Activated B cell treated with CpG ODN at 0.5 μM for 24 hours (primary cell): ENCODE data around the gene OSBPL6. TPM values are rescaled to one million over a fixed set of nuclear protein-coding genes. Genes with fewer than 3 reads are reported as not detected.
"Not testable (repeated sequence)": the region's sequence is repeated elsewhere in the genome, so short reads cannot be mapped to it uniquely, and the experiment has no call there.

ENCODE experiments used
- ATAC-seq: fragments of 200-7000 bp; cut with Tn5 transposase; one replicate; pipeline ENCODE4 v1.10.0; 2021; ENCODE audit warnings: low read depth, mild to moderate bottlenecking, moderate library complexity
- CTCF ChIA-PET: fragments of 350-600 bp; sonication (Branson Sonifier 250); formaldehyde crosslinking; loops from one replicate; lab custom pipeline; 2021; ENCODE audit warnings: antibody characterized with exemption; lab: Charles Lee
- POLR2A ChIA-PET: fragments of 350-600 bp; sonication (Branson Sonifier 250); formaldehyde crosslinking; loops from one replicate; lab custom pipeline; 2021; ENCODE audit warnings: antibody characterized with exemption; lab: Charles Lee
- DNase-seq: peaks from one replicate; pipeline ENCODE4 v3.0.0; 2022
- H3K27ac Mint-ChIP-seq: one replicate; pipeline ENCODE4 v1.8.0; 2020; ENCODE audit warnings: mixed read lengths
- H3K27me3 Mint-ChIP-seq: one replicate; pipeline ENCODE4 v1.8.0; 2021; ENCODE audit warnings: mixed read lengths
- H3K36me3 Mint-ChIP-seq: one replicate; pipeline ENCODE4 v1.8.0; 2021; ENCODE audit warnings: low read depth, mixed read lengths
- H3K4me1 Mint-ChIP-seq: one replicate; pipeline ENCODE4 v1.8.0; 2021; ENCODE audit warnings: mixed read lengths
- H3K4me3 Mint-ChIP-seq: one replicate; pipeline ENCODE4 v1.8.0; 2020; ENCODE audit warnings: mild to moderate bottlenecking, mixed read lengths
- H3K9me3 Mint-ChIP-seq: one replicate; pipeline ENCODE4 v1.8.0; 2020; ENCODE audit warnings: mixed read lengths
- CTCF ChIP-seq: fragments of 200-600 bp; IDR thresholded peaks from one replicate; pipeline ENCODE4 v1.8.0; 2022; ENCODE audit warnings: antibody characterized with exemption, mild to moderate bottlenecking
- intact Hi-C: fragments of 100-400 bp; cut with micrococcal nuclease; formaldehyde crosslinking; loops from one replicate; pipeline ENCODE4 v1.15.1; 2024
- total RNA-seq: library from RNA; stranded (reverse); gene quantifications from 2 replicates; pipeline ENCODE4 v1.2.3, GENCODE V29; 2022

The OSBPL6 gene
- total RNA-seq, 1 donor from 2014 or later: not detected

GRCh38 chr2:178195390-178196166, 1.3 kb downstream of the OSBPL6 start:
- ChIA-PET POLR2A (no interaction called here), CTCF (interaction anchor here (0.7 kb wide), 1 partner anchor 58 kb away, joined by 3 read pairs; no protein-coding TSS in a partner anchor)
- Mint-ChIP-seq H3K9me3 (no peaks in the 10 kb centered on the region), H3K4me1 (peaks cover 12% of the 10 kb centered on the region), H3K27me3 (peaks cover 44% of the 10 kb centered on the region), H3K4me3 (peak overlapping the region; percentile 67), H3K27ac (no peak overlapping the region), H3K36me3 (no peaks in the 10 kb centered on the region)
- intact Hi-C loops: loop anchor here (5.0 kb wide), 1 partner anchor 83 kb away; the partner anchor contains the start of gene RBM45
- ATAC-seq: no peak
- no peak for DNase-seq
- no peak for TF ChIP-seq CTCF

- H3K4me1 Mint-ChIP-seq: peaks cover 12% of the 10 kb centered on the region
- intact Hi-C loops: loop anchor here (5.0 kb wide), 1 partner anchor 85 kb away; the partner anchor contains the start of gene RBM45
- ChIA-PET CTCF (no interaction called here), POLR2A (no interaction called here)
- no peak overlapping the region for H3K27ac Mint-ChIP-seq
- no peaks in the 10 kb centered on the region for H3K36me3 Mint-ChIP-seq
- DNase-seq (no peak), ATAC-seq (no peak)
- no peak for TF ChIP-seq CTCF
- no peaks in the 10 kb centered on the region for H3K9me3 Mint-ChIP-seq
- no peak overlapping the region for H3K4me3 Mint-ChIP-seq
- peaks cover 41% of the 10 kb centered on the region for H3K27me3 Mint-ChIP-seq
Measured at GRCh38 chr2:178197791-178198190, 3.5 kb downstream of the OSBPL6 start.

GRCh38 chr2:178198441-178198840, 4.1 kb downstream of the OSBPL6 start:
- Mint-ChIP-seq H3K27me3 (peaks cover 36% of the 10 kb centered on the region), H3K4me1 (peaks cover 10% of the 10 kb centered on the region)
- H3K9me3 Mint-ChIP-seq, H3K36me3 Mint-ChIP-seq, H3K27ac Mint-ChIP-seq, POLR2A ChIA-PET, CTCF ChIA-PET, H3K4me3 Mint-ChIP-seq, DNase-seq, ATAC-seq: not testable (repeated sequence)
- intact Hi-C loops: loop anchor here (5.0 kb wide), 1 partner anchor 86 kb away; the partner anchor contains the start of gene RBM45

DNA sequence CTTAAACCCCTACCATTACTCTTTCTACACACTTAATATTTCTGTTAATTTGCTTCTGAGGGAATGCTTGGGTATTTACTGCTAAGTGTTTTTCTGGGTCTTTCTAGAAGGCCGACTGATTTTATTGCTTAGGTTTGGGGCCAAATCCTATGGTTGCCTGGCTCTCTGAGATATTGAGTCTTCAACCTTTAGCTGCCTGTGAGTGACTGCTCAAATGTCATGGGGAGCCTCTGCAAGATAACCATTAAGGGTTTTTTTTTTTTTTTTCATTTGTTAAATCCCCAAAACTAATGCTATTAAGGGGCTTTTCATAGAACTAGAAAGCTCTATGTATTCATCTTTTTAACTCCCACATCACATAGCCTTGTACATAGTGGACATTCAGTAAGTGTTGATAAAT, 5.0 kb downstream of the OSBPL6 start:
- TF ChIP-seq CTCF: no peak
- ATAC-seq (no peak), DNase-seq (no peak)
- no peak overlapping the region for H3K4me3 Mint-ChIP-seq
- intact Hi-C loops: loop anchor here (5.0 kb wide), 1 partner anchor 87 kb away; the partner anchor contains the start of gene RBM45
- no peaks in the 10 kb centered on the region for H3K9me3 Mint-ChIP-seq
- no peak overlapping the region for H3K27ac Mint-ChIP-seq
- CTCF ChIA-PET: no interaction called here
- H3K4me1 Mint-ChIP-seq: peaks cover 7% of the 10 kb centered on the region
- POLR2A ChIA-PET: interaction anchor here (0.7 kb wide), 1 partner anchor 85 kb away, joined by 5 read pairs; no protein-coding TSS in a partner anchor
- peaks cover 36% of the 10 kb centered on the region for H3K27me3 Mint-ChIP-seq
- H3K36me3 Mint-ChIP-seq: no peaks in the 10 kb centered on the region

DNA sequence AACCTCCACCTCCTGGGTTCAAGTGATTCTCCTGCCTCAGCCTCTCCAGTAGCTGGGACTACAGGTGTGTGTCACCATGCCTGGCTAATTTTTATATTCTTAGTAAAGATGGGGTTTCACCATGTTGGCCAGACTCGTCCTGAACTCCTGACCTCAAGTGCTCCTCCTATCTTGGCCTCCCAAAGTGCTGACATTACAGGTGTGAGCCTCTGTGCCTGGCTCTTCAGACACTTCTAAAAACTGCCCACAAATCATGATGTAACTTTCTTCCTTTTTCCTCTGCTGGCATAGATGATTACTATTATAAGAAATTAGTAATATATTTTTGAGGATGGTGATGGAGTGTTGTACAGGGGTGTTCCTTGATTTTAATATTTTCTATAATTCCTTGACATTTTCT, 6.0 kb downstream of the OSBPL6 start:
- H3K27me3 Mint-ChIP-seq: peaks cover 39% of the 10 kb centered on the region
- intact Hi-C loops: no loop called here
- no peak overlapping the region for H3K27ac Mint-ChIP-seq
- ATAC-seq (no peak), DNase-seq (no peak)
- H3K4me1 Mint-ChIP-seq: peaks cover 3% of the 10 kb centered on the region
- no peak overlapping the region for H3K4me3 Mint-ChIP-seq
- no peaks in the 10 kb centered on the region for H3K9me3 Mint-ChIP-seq
- H3K36me3 Mint-ChIP-seq: no peaks in the 10 kb centered on the region
- POLR2A ChIA-PET: no interaction called here
- no peak for TF ChIP-seq CTCF
- CTCF ChIA-PET: no interaction called here
